GM12878 (cell line): ENCODE results near the gene CNTRL. TPM values are rescaled to one million over a fixed set of nuclear protein-coding genes. Genes with fewer than 3 reads are reported as not detected.

Experiments used
- BCL11A ChIP-seq: IDR thresholded peaks from 2 replicates; pipeline ENCODE4 v1.6.1; 2011; ENCODE audit warnings: low read depth, low read length
- CHD2 ChIP-seq: IDR thresholded peaks from 2 replicates; pipeline ENCODE4 v1.6.1; 2011; ENCODE audit warnings: low read depth, low read length, improper control_type of control experiment, borderline replicate concordance
- HDAC6 ChIP-seq: fragments of 200-600 bp; sonication (generic); IDR thresholded peaks from one replicate; pipeline ENCODE4 v1.8.0; 2017; ENCODE audit warnings: antibody characterized with exemption; ENCODE audit not compliant: unreplicated experiment
- HDGF ChIP-seq: fragments of 450-650 bp; IDR thresholded peaks from 2 replicates; pipeline ENCODE4 v1.6.1; 2016; ENCODE audit warnings: antibody characterized with exemption
- MTA2 ChIP-seq: fragments of 450-650 bp; IDR thresholded peaks from 2 replicates; pipeline ENCODE4 v1.6.1; 2016; ENCODE audit warnings: low read depth, mild to moderate bottlenecking, moderate library complexity
- MYB ChIP-seq: fragments of 150-350 bp; IDR thresholded peaks from 2 replicates; pipeline ENCODE4 v1.6.1; 2014; ENCODE audit warnings: mild to moderate bottlenecking, low read depth, low read length, borderline replicate concordance
- NR2F1 ChIP-seq: fragments of 450-650 bp; conservative IDR thresholded peaks from 2 replicates; pipeline ENCODE4 v1.6.1; 2017; ENCODE audit warnings: mild to moderate bottlenecking
- POLR2A ChIP-seq: IDR thresholded peaks from 2 replicates; pipeline ENCODE4 v1.6.1; 2011; ENCODE audit warnings: low read depth, mild to moderate bottlenecking, low read length
- PRDM15 ChIP-seq: fragments of 450-650 bp; formaldehyde crosslinking; IDR thresholded peaks from 2 replicates; pipeline ENCODE4 v1.4.0; 2020; ENCODE audit warnings: mild to moderate bottlenecking, moderate library complexity
- YBX1 ChIP-seq: fragments of 450-650 bp; IDR thresholded peaks from 2 replicates; pipeline ENCODE4 v1.6.1; 2016; ENCODE audit warnings: antibody characterized with exemption
- YY1 ChIP-seq: IDR thresholded peaks from 2 replicates; pipeline ENCODE4 v1.6.1; 2011; ENCODE audit warnings: low read depth, mild to moderate bottlenecking, low read length
- polyA plus RNA-seq, 11 experiments: library from polyadenylated mRNA; depleted of rRNA in 4 of 11; unstranded in 6 of 11; stranded (reverse) in 5 of 11; fragments of >200 nt; fragmentation: Nextera tagmentation in 4 of 11; fragmentation: Illumina TruSeq in 1 of 11; extraction: Ambion mirVana in 4 of 11; extraction: Trizol in 1 of 11; gene quantifications; 1 replicate in 1 of 11; 2 replicates in 10 of 11; pipeline versions ENCODE4 v1.2.1 to v1.2.3, GENCODE V29; 2011 to 2016; ENCODE audit warnings: inconsistent platforms in 2 of 11, missing spikeins in 2 of 11, low read depth in 1 of 11
- total RNA-seq, 4 experiments: library from RNA; depleted of rRNA in 3 of 4; stranded (reverse); fragments of >200 nt in 3 of 4; fragmentation: Illumina TruSeq in 1 of 4; extraction: Trizol in 1 of 4; gene quantifications; 2 replicates each; pipeline versions ENCODE4 v1.2.1 to v1.2.3, GENCODE V29; 2013 to 2021
- TF ChIP-seq, protein P1 (sequence below): fragments of 450-650 bp; IDR thresholded peaks from 2 replicates; pipeline ENCODE4 v1.6.1; 2018; ENCODE audit warnings: mild to moderate bottlenecking, low read depth, moderate library complexity; ENCODE audit not compliant: partially characterized antibody

CNTRL gene
- total and polyA plus RNA-seq, 10 of the 15 experiments (the other 5 are each of a cell fraction or from before 2014, with no cell fraction given): 20.0 to 65.4 (median 38.8) TPM

DNA sequence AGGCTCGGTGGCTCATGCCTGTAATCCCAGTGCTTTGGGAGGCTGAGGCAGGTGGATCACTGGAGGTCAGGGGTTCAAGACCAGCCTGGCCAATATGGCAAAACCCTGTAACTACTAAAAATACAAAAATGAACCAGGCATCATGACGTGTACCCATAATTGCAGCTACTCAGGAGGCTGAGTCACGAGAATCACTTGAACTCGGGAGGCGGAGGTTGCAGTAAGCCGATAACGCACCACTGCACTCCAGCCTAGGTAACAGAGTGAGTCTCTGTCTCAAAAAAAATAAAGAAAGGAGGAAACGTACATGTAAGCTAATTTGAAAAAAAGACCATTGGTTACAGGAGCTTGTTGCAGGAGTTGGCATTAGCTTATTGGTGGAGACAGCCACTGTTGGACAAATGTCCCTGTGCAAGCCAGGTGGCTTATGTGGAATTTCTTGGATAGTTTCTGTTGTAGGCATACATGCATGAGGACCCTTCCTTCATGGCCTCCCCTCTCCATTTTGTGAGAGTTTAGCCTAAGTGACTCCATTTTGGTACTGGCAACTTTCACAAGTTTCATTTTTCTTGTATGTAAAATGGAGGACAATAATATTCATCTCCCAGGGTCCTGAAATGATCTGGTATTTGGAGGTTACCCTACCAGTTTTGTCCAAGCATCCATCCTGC, 143.7 kb downstream of the CNTRL start (continued):
- TF ChIP-seq POLR2A (no peak), YY1 (peak; percentile 64), CHD2 (no peak), YBX1 (no peak), MTA2 (no peak; the same call in 1 of the 2 replicates), NR2F1 (no peak), MYB (no peak), PRDM15 (CRISPR knock-in tag) (peak; percentile 70; the same call in 1 of the 2 replicates), HDGF (0 out of 2 replicates have a peak, but pooled peaks have one; percentile 33), HDAC6 (no peak), BCL11A (no peak)
- TF ChIP-seq, protein P1, sequence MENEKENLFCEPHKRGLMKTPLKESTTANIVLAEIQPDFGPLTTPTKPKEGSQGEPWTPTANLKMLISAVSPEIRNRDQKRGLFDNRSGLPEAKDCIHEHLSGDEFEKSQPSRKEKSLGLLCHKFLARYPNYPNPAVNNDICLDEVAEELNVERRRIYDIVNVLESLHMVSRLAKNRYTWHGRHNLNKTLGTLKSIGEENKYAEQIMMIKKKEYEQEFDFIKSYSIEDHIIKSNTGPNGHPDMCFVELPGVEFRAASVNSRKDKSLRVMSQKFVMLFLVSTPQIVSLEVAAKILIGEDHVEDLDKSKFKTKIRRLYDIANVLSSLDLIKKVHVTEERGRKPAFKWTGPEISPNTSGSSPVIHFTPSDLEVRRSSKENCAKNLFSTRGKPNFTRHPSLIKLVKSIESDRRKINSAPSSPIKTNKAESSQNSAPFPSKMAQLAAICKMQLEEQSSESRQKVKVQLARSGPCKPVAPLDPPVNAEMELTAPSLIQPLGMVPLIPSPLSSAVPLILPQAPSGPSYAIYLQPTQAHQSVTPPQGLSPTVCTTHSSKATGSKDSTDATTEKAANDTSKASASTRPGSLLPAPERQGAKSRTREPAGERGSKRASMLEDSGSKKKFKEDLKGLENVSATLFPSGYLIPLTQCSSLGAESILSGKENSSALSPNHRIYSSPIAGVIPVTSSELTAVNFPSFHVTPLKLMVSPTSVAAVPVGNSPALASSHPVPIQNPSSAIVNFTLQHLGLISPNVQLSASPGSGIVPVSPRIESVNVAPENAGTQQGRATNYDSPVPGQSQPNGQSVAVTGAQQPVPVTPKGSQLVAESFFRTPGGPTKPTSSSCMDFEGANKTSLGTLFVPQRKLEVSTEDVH: no peak
